ENCODE results near the gene CDHR5.

DNA sequence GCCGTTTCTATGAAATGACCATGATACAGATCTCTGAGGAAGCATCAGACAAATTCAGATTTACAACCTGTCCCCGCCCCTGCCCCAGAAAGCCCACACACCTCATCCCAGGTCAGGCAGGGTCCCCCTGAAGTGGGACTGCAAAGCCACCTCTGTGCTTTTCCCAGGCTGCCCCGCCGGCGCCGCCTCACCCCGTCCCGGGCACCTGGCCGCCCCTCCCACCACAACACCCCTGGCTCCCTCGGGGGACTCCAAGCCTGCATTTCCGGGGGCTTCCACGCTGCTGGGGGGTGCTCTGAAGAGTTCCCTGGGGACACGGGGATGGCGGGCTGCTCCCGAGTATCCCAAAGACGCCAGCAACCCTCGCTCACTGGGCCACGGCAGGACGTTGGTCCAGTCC is 35.5 kb upstream of the CDHR5 start:
- TF ChIP-seq, protein P1, sequence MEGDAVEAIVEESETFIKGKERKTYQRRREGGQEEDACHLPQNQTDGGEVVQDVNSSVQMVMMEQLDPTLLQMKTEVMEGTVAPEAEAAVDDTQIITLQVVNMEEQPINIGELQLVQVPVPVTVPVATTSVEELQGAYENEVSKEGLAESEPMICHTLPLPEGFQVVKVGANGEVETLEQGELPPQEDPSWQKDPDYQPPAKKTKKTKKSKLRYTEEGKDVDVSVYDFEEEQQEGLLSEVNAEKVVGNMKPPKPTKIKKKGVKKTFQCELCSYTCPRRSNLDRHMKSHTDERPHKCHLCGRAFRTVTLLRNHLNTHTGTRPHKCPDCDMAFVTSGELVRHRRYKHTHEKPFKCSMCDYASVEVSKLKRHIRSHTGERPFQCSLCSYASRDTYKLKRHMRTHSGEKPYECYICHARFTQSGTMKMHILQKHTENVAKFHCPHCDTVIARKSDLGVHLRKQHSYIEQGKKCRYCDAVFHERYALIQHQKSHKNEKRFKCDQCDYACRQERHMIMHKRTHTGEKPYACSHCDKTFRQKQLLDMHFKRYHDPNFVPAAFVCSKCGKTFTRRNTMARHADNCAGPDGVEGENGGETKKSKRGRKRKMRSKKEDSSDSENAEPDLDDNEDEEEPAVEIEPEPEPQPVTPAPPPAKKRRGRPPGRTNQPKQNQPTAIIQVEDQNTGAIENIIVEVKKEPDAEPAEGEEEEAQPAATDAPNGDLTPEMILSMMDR (IDR thresholded peaks at IDR 0.05): no peak
- no peak for TF ChIP-seq EZH2 (IDR thresholded peaks at IDR 0.05)
- TF ChIP-seq EZH2phosphoT487 (IDR thresholded peaks at IDR 0.05): no peak
